Common myeloid progenitor, CD34-positive (primary cell): Measurements from ENCODE around the gene DISP1.
A peak's percentile ranks its signal among the peaks of the same experiment; 100 is the strongest.

Experiments used
- CTCF ChIA-PET: fragments of 350-600 bp; sonication (Branson Sonifier 250); formaldehyde crosslinking; loops from one replicate; lab custom pipeline; 2021; ENCODE audit warnings: antibody characterized with exemption; lab: Charles Lee
- POLR2A ChIA-PET: fragments of 350-600 bp; sonication (Branson Sonifier 250); formaldehyde crosslinking; loops from one replicate; lab custom pipeline; 2021; ENCODE audit warnings: antibody characterized with exemption; lab: Charles Lee
- DNase-seq, 3 donors: peaks; one replicate each; pipeline versions ENCODE4 v3.0.0 to v3.0.0-alpha.2; 2013
- H3K27ac ChIP-seq, 2 experiments: 1 replicate in 1 of 2; 2 replicates in 1 of 2; pipeline ENCODE4 v1.7.0; 2013; ENCODE audit warnings: inconsistent platforms in 2 of 2, low read length in 2 of 2, mild to moderate bottlenecking in 2 of 2, low read depth in 1 of 2, moderate library complexity in 1 of 2; ENCODE audit not compliant: severe bottlenecking in 2 of 2, insufficient read depth in 1 of 2, poor library complexity in 1 of 2
- H3K27me3 ChIP-seq, 5 experiments: replicated peaks in 2 of 5; 1 replicate in 3 of 5; 2 replicates in 2 of 5; pipeline versions ENCODE4 v1.6.1 to v1.7.0; 2013; ENCODE audit warnings: low read length in 4 of 5, mild to moderate bottlenecking in 2 of 5, moderate library complexity in 2 of 5, inconsistent platforms in 1 of 5; ENCODE audit not compliant: insufficient read depth in 5 of 5, control insufficient read depth in 4 of 5
- H3K36me3 ChIP-seq, 4 experiments: 1 replicate in 2 of 4; 2 replicates in 2 of 4; pipeline versions ENCODE4 v1.6.1 to v1.7.0; 2013; ENCODE audit warnings: low read length in 3 of 4, control low read depth in 1 of 4, mild to moderate bottlenecking in 1 of 4; ENCODE audit not compliant: control insufficient read depth in 4 of 4, insufficient read depth in 4 of 4
- H3K4me1 ChIP-seq, 4 experiments: 1 replicate in 3 of 4; 2 replicates in 1 of 4; pipeline versions ENCODE4 v1.6.1 to v1.7.1; 2013; ENCODE audit warnings: low read length in 3 of 4, mild to moderate bottlenecking in 3 of 4, control low read depth in 1 of 4, inconsistent platforms in 1 of 4, moderate library complexity in 1 of 4; ENCODE audit not compliant: control insufficient read depth in 4 of 4, insufficient read depth in 4 of 4; ENCODE audit errors: control extremely low read depth in 1 of 4
- H3K4me3 ChIP-seq, 7 experiments: 1 replicate in 4 of 7; 2 replicates in 3 of 7; pipeline versions ENCODE4 v1.5.1 to v1.7.0; 2013; ENCODE audit warnings: mild to moderate bottlenecking in 7 of 7, low read length in 6 of 7, moderate library complexity in 6 of 7, inconsistent platforms in 2 of 7, low read depth in 2 of 7, control low read depth in 1 of 7; ENCODE audit not compliant: insufficient read depth in 4 of 7, control insufficient read depth in 1 of 7; ENCODE audit errors: extremely low read depth in 1 of 7
- H3K9me3 ChIP-seq, 5 experiments: 1 replicate in 4 of 5; 2 replicates in 1 of 5; pipeline versions ENCODE4 v1.6.1 to v1.7.1; 2013; ENCODE audit warnings: low read length in 4 of 5, mild to moderate bottlenecking in 2 of 5, inconsistent platforms in 1 of 5, low read depth in 1 of 5, moderate library complexity in 1 of 5; ENCODE audit not compliant: control insufficient read depth in 4 of 5, insufficient read depth in 2 of 5; ENCODE audit errors: control extremely low read depth in 1 of 5
- WGBS: methylation state at CpG from one replicate; pipeline ENCODE4 v1.1.5; 2013; ENCODE audit not compliant: insufficient coverage; 5-methylcytosine and 5-hydroxymethylcytosine counted together

DISP1 gene

GRCh38 chr1:222811671-222812070 lies 3.2 kb upstream of the DISP1 start:
- Histone ChIP-seq H3K9me3 (no peaks in the 10 kb centered on the region), H3K4me3 (no peak overlapping the region), H3K4me1 (peaks cover 5 to 10% (median 8%) of the 10 kb centered on the region in 4 experiments), H3K36me3 (no peaks in the 10 kb centered on the region), H3K27ac (no peak overlapping the region), H3K27me3 (peaks cover 0 to 2% (median 0%) of the 10 kb centered on the region in 5 experiments)
- no peak for DNase-seq
- ChIA-PET CTCF (interaction anchor here (1.2 kb wide), 1 partner anchor 14 kb away, joined by 3 read pairs; no protein-coding TSS in a partner anchor), POLR2A (no interaction called here)
- 93% methylated on average over 4 of the region's 4 CpGs for WGBS

- Histone ChIP-seq H3K4me1 (peaks cover 5 to 10% (median 8%) of the 10 kb centered on the region in 4 experiments), H3K36me3 (no peaks in the 10 kb centered on the region), H3K27ac (no peak overlapping the region), H3K4me3 (peak overlapping the region in 4 of 7 experiments; percentile 89 to 98 (median 96)), H3K27me3 (peaks cover 0 to 2% (median 0%) of the 10 kb centered on the region in 5 experiments), H3K9me3 (no peaks in the 10 kb centered on the region)
- 84% methylated on average over 9 of the region's 14 CpGs for WGBS
- POLR2A ChIA-PET, result interaction anchor here (0.6 kb wide), 1 partner anchor 295 kb away, joined by 3 read pairs; no protein-coding TSS in a partner anchor
- CTCF ChIA-PET, result no interaction called here
- no peak for DNase-seq
These were observed 838 bp upstream of the DISP1 start for GRCh38 chr1:222813866-222814535.

GRCh38 chr1:222815440-222815765 lies 564 bp downstream of the DISP1 start:
- H3K4me3 ChIP-seq, result peak overlapping the region; percentile 77 to 98 (median 95)
- peaks cover 5 to 10% (median 8%) of the 10 kb centered on the region in 4 experiments for H3K4me1 ChIP-seq
- H3K27me3 ChIP-seq, result peaks cover 0 to 2% (median 0%) of the 10 kb centered on the region in 5 experiments
- DNase-seq, result no peak
- ChIA-PET CTCF (interaction anchor here (0.6 kb wide), 1 partner anchor 41 kb away, joined by 3 read pairs; no protein-coding TSS in a partner anchor), POLR2A (no interaction called here)
- 6% methylated on average over 11 of the region's 11 CpGs for WGBS
- peak overlapping the region; percentile 42 to 73 for H3K27ac ChIP-seq
- no peaks in the 10 kb centered on the region for H3K9me3 ChIP-seq
- H3K36me3 ChIP-seq, result no peaks in the 10 kb centered on the region

- DNase-seq, result peak in 2 of 3 donors; percentile 6 to 26
- Histone ChIP-seq H3K27me3 (no peaks in the 10 kb centered on the region), H3K9me3 (no peaks in the 10 kb centered on the region), H3K4me3 (no peak overlapping the region), H3K27ac (no peak overlapping the region), H3K4me1 (peaks cover 5 to 10% (median 8%) of the 10 kb centered on the region in 4 experiments), H3K36me3 (no peaks in the 10 kb centered on the region)
- 83% methylated on average over 1 of the region's 1 CpG for WGBS
- CTCF ChIA-PET, result interaction anchor here (1.3 kb wide), 1 partner anchor 24 kb away, joined by 3 read pairs; no protein-coding TSS in a partner anchor
- POLR2A ChIA-PET, result no interaction called here
These were observed 2.7 kb downstream of the DISP1 start for GRCh38 chr1:222817529-222817928.

- CTCF ChIA-PET, result no interaction called here
- no CpG with 5 or more reads among the region's 1 CpG for WGBS
These were observed 3.3 kb downstream of the DISP1 start for GRCh38 chr1:222818171-222818570.

GRCh38 chr1:222820171-222820712 lies 5.4 kb downstream of the DISP1 start:
- POLR2A ChIA-PET, result no interaction called here

More at GRCh38 chr1:222818171-222818570, 3.3 kb downstream of the DISP1 start:
- no peaks in the 10 kb centered on the region for H3K27me3 ChIP-seq
- POLR2A ChIA-PET, result no interaction called here
- no peak for DNase-seq
- no peak overlapping the region for H3K27ac ChIP-seq
- no peaks in the 10 kb centered on the region for H3K9me3 ChIP-seq
- H3K36me3 ChIP-seq, result no peaks in the 10 kb centered on the region
- H3K4me1 ChIP-seq, result peaks cover 5 to 10% (median 8%) of the 10 kb centered on the region in 4 experiments
- no peak overlapping the region for H3K4me3 ChIP-seq

GRCh38 chr1:222821239-222821638 lies 6.4 kb downstream of the DISP1 start:
- no peaks in the 10 kb centered on the region for H3K36me3 ChIP-seq
- ChIA-PET POLR2A (no interaction called here), CTCF (no interaction called here)
- no peaks in the 10 kb centered on the region for H3K9me3 ChIP-seq
- no peak overlapping the region for H3K4me3 ChIP-seq
- no peak overlapping the region for H3K27ac ChIP-seq
- 100% methylated on average over 4 of the region's 4 CpGs for WGBS
- DNase-seq, result no peak
- peaks cover 0 to under 1% (median 0%) of the 10 kb centered on the region in 4 experiments for H3K4me1 ChIP-seq
- no peaks in the 10 kb centered on the region for H3K27me3 ChIP-seq

More at GRCh38 chr1:222820171-222820712, 5.4 kb downstream of the DISP1 start:
- Histone ChIP-seq H3K36me3 (no peaks in the 10 kb centered on the region), H3K4me3 (no peak overlapping the region), H3K4me1 (peaks cover 5 to 7% (median 6%) of the 10 kb centered on the region in 4 experiments), H3K9me3 (no peaks in the 10 kb centered on the region), H3K27me3 (no peaks in the 10 kb centered on the region), H3K27ac (no peak overlapping the region)
- DNase-seq, result no peak
- CTCF ChIA-PET, result interaction anchor here (2.0 kb wide), 1 partner anchor 8 kb away, joined by 4 read pairs; no protein-coding TSS in a partner anchor
- WGBS, result 100% methylated on average over 2 of the region's 4 CpGs
